Measurements from ENCODE around the gene RPL28.
A peak's percentile ranks its signal among the peaks of the same experiment; 100 is the strongest.
"Not testable (repeated sequence)": the region's sequence is repeated elsewhere in the genome, so short reads cannot be mapped to it uniquely, and the experiment has no call there.

RPL28 gene

DNA sequence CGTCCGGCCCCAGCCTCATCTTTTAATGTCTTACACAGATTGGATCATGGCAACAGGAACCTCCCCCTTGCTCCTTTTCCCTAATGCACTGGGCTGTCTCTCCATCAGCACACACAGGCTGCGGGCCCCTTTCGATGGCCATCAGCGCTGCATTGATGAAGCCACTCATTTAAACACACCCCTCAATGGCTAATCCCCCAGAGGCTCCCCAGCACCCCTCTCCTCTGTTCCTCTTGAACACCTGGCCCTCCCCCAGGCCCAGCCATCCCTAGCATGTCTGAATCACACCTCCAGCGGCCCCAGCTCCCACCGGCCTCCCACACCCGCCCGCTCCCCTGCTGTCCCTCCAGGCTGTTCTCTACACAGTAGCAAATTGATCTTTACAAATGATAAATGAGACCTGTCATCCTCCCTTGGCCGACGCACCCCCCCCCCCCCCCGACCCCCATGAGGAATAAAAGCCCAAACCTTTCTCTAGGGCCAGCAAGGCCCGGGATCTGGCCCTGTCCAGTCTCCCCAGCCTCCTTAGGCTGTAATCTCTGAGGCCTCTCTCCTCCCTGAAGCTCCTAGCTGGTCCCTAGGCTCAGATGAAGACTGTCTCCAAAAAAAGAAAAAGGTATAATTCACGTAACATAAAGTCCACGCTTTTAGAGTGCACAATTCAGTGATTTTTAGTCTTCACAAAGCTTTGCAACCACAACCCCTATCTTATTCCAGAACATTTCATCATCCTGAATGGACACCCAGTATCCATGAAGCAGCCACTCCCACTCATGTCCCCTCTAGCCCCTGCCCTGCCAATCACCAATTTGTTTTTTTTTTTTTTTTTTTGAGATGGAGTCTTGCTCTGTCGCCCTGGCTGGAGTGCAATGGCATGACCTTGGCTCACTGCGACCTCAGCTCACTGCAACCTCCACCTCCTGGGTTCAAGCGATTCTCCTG, 7.4 kb downstream of the RPL28 start:
- no peak for DNase-seq (ENCODE audit: low spot score)

DNA sequence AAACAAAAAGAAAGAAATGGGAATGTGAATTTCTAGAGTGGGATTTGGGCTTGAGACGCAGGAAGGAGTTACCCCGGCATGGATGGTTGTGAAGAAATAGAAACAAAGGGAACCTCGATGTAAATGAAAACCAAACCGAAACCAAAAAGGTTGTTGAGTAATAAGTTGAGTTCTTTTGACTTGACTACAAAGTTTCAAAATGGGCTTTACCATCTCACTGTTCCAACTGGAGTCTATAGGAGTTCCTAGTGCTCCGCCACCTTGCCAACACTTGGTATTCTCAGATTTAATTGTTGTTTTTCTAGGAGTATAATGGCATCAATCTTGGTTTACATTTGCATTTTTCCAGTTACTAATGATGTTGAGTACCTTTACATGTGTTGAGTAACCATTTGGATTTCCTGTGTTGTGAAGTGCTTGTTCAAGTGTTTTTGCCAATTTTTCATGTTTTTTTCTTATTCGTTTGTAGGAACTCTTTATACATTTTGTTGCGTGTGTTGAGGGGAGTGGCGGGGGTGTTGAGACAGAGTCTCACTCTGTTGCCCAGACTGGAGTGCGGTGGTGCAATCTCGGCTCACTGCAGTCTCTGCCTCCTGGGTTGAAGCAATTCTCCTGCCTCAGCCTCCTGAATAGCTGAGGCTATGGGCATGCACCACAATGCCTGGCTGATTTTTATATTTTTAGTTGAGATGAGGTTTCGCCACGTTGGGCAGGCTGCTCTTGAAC, 12.6 kb downstream of the RPL28 start:
- no peak for DNase-seq (ENCODE audit: low spot score)

DNA sequence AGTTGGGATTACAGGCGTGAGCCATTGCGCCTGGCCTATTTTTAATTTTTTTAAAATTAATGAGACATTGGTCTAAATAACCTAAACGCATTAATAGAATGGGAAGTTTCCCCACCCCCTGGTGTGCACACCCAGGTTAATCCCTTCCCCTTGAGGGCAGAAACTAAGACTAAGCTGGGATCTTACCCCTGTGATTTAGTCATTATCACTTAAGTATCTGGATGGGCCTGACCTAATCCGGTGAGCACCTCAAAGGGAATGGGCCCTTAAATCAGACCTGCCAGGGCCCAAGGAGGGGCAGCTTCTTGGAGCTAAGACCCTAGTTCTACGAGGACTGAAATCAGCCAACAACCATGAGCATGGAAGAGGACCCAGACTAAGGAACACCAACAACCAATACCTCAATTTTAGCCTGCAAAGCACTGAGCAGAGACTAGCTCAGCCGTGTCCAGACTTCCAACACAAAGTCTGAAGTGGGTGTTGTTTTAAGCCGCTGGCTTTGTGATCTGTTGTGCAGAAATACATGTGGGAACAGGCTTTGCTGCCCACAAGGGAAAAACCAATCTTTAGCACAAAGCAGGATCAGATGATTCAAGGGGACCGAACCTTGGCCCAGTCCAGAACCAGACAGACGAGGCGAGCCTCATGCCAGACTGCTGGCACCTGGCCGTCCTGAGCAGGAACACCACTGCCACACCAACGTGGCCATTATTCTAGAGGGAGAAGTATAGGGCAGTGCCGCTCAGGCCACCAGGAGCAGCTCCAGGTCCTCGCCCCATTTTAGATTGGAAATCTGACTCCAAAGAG, 14.8 kb downstream of the RPL28 start:
- no peak for DNase-seq (ENCODE audit: low spot score)

DNA sequence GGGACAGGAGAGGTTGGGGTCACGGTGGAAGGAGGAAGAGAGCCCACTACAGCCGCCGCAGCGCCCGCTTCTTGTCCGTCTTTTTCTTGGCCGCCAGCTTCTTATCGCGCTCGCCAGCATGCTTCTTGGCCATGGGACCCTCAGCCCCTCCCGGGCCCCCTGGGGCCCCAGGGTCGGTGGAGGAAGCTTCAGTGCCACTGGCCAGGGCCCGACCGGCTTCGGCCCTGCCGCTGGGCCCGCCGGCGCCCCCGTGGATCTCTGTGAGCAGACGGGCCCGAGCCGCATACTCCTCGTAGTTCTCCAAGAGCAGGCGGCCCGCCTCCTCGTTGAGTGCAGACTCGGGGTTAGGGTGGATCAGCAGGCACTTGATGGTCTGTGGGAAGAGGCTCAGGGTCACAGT, 15.7 kb downstream of the RPL28 start:
- DNase-seq (ENCODE audit: low spot score): not testable (repeated sequence)

- DNase-seq (ENCODE audit: low spot score): no peak
Measured at GRCh38 chr19:55402509-55402908, 16.8 kb downstream of the RPL28 start.

DNA sequence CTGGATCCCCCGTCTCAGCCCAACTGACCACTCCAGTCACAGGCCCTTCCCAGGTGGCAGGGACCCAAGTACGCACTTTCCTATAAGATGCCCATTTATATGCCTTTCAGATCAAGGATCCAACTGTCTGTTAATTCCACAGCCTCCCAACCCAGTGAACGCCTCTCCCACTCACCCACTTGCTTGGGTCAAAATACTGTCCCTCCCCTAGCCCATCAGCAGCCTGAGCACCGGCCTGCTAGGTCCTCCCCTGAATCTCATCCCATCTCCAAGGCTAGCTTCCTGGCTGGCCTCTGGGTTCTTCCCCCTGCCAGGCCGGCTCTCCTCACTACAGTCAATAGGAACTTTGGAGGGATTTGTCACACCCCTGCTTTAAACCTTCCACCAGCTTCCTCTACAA, 19.9 kb downstream of the RPL28 start:
- no peak for DNase-seq (ENCODE audit: low spot score)

DNA sequence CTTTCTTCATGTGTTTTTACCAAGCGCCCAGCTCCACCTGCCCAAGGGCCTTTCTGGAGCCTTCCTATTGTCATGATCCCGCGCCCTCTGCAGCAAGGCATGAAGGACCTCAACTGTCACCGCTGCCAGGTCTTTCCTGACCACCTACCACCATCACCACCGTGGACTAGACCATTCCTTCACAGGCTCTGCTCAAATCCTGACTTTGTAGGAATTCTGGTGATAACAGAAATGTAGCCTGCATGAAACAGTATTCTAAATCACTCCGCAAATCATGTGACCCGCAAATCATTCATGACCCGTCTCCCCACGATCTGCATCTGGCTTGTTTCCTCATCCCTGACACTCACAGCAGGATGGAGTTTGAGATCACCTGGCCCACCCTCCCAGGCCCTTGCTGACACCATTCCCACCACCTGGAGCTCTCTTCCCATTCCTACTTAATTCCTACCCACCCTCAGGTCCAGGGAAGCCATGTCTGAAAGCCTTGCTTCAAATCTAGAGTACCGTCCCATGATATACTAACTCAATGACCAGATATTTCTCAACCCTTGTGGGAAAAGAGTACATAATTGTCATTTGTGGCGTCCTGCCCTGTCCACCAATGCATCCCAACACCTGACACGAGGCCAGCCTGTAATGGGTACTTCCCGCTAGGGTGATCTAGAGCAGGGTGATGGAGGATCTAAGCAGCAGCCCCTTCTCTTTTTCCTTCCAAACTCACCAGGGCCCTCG, 20.5 kb downstream of the RPL28 start:
- DNase-seq (ENCODE audit: low spot score): no peak

DNA sequence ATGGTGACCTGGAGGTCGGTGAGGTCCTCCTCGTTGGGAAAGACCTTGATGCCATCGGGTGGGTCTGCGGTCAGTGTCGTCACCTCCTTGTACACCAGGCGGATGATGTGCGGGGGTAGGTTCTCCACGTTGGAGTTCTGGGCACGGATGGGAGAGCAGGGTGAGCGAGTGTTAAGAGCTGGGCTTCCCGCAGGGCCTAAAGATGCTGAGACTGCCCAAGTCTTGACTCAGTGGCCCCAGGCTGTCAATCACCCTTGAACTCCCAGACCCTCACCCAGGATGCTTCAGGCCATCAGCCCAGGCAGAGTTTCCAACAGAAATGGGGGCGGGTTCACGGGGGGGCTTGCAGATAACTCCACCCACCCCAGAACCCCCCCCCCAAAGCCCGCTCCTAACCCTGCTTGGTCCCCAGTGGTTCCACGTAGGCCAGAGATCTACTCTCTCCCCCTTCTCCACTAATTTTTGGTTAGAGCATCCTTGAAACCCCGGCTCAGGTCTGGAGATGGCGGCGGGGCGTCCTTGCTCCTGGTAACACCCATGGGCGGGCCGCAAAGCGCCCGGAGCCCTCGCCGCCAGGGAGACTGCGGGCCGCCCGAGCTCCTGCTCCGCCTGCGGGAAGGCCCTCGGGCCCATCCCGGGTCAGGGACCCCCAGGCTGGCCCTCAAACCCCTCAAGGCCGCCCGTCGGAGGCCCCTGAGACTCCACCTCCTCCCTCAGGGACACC, 21.3 kb downstream of the RPL28 start:
- DNase-seq (ENCODE audit: low spot score): peak; percentile 59

DNA sequence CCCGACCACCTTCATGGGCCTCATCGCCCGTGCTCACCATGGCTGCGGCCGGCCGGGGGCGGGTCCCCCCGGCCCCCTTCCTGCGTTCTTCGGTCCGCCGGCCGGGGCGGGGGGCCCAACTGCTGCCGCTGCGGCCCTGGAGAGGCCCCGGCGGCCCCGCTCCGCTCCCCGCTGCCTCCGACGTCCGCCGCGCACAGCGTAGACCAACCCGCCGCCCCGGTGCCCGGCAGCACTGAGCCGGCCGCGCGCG, 21.7 kb downstream of the RPL28 start, which contains the start of gene UBE2S:
UBE2S (minus strand) TSS at position 239 of the 250 bp plus-strand sequence; CDS start at position 40, 199 bp downstream.
- DNase-seq (ENCODE audit: low spot score): not testable (repeated sequence)

DNA sequence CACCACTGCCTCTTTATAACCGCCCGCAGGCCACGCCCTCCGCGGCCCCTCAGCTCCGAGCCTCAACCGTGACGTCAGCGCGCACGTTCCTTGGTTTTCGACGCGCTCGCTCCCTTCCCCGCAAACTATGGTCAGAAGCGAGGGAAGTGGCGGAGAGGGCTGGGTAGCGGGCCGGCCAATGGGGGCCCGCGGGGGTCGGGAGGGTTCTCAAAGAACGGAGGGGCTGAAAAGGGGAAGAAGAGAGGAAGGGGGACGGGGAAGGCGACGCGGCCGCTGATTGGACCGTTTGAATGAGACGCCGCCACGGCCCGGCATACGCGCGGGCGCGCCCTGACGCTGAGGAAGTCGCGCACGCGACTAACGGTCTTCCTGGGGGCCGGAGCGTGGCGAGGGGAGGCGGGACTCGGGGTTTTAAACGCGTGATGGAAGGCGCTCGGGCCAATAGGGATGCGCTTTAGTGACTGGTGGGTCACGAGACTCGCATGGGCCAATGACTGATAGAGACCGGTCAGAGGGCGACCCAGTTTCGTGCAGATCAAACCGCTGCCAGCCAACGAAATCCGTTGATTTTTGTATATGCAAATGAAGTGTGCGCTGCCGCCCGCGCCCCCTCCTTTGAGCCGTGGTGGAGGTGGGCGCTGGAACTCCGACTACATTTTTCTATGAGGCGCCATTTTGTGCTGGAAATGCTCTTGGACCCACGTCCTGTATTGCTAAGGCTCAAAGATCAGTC, 22.2 kb downstream of the RPL28 start:
- DNase-seq (ENCODE audit: low spot score): peak; percentile 96

DNA sequence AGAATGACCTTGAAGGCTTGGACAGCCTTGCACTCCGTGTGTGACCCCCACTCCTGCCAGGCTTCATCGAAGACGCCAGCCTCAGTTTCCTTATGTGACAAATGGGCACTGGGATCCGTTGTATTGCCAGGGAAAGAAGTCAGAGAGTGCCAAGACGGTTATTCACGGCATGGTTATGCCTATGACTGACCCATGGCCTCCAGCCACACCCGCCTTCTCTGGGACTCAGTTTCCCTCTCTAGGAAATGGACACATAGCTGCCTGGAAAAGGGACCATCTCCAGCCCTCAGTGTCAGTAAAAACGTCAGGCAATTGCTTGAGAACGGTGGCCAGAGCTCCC, 22.8 kb downstream of the RPL28 start:
- DNase-seq (ENCODE audit: low spot score): no peak

DNA sequence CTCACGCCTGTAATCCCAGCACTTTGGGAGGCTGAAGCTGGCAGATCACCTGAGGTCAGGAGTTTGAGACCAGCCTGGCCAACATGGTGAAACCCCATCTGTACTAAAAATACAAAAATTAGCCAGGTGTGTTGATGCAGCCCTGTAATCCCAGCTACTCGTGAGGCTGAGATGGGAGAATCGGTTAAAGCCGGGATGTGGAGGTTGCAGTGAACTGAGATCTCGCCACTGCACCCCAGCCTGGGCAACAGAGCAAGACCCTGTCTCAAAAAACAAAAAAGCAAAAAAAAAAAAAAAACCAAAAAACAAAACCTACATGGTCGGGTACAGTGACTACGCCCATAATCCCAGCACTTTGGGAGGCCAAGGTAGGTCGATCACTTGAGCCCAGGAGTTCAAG, 23.4 kb downstream of the RPL28 start:
- not testable (repeated sequence) for DNase-seq (ENCODE audit: low spot score)

DNA sequence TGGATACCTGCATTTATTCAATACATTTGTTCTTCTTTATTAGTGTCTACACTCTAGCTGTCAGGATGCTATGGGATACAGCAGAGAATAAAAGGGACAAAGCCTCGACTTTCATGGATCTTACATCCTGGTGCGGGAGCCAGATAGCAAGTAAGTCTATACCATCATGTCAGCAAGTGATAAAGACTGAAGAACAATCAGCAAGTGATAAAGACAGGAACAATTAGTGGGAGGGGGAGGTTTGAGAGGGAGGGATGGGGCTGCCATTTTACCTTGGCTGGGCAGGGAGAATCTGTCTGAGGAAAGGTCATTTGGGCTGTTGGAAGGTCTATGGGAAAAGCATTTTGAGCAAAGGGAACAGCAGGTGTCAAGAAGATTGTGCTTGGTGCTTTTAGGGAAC, 24.4 kb downstream of the RPL28 start:
- DNase-seq (ENCODE audit: low spot score): no peak

- DNase-seq (ENCODE audit: low spot score): peak; percentile 71
Measured at GRCh38 chr19:55418185-55418584, 32.5 kb downstream of the RPL28 start.

DNA sequence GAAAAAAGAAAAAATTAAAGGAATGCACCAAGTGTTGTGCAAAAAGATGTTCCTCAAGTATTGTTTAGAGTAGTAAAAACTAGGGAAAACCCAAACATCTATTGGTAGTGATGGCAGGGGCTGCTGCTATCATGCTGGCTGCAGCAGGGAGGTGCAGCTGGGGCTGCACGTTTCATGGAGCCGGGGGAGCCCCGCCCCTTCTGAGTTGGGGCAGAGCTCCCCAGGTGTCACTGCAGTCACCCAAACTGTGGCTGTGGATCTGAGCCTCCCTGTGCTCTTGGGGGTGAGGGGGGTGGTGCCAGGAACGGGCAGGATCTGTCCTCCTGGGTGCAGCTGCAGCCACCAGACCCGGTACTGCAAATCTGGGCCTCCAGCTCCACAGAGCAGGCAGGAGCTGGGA, 33.4 kb downstream of the RPL28 start:
- no peak for DNase-seq (ENCODE audit: low spot score)

GRCh38 chr19:55419624-55420236, 34.0 kb downstream of the RPL28 start:
- no peak for DNase-seq (ENCODE audit: low spot score)

DNA sequence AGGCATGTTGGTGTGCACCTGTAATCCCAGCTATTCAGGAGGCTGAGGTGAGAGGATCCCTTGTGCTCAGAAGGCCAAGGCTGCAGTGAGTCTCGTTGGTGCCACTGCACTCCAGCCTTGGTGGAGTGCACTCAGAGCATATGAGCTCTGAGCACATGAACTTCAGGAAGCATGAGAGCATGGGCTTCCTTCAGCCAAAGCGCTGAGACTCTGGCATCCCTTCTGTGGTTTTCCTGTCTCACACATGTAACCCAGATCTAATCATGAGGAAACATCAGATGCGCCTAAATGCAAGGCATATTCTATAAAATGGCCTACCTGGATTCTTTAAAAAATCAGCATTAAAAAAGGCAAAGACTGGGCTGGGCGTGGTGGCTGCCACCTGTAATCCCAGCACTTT, 35.5 kb downstream of the RPL28 start:
- DNase-seq (ENCODE audit: low spot score): not testable (repeated sequence)

DNA sequence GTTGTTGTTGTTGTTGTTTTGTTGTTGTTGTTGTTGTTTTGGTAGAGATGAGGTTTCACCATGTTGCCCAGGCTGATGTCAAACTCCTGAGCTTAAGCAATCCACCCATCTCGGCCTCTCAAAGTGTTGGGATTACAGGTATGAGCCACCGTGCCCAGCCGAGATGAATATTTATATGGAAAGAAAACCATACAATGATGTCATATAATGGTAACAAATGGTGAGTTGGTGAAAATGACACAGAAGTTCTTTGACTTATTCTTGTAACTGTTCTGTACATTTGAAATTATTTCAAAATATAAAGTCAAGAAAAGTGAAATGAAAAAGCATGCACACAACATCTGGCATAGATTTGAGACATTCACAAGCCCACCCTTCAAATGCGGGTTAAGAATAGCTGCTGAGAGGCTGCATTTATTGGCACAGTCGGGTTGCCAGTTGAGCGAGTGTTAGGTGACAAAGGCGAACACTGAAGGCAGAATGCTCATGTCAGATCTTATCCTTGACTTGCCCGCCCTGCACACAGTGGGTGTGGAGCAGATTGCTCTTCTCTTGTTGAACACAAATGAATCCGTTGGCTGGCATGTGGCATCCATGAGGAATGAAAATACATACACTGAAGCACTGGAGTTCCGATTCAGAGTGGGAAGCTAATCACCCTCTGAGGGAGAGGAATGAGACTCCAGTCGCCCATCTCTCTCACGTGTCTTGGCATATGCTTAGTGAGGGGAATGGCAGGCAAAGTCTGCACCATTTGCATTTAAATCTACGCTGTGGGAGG, 37.7 kb downstream of the RPL28 start:
- no peak for DNase-seq (ENCODE audit: low spot score)

DNA sequence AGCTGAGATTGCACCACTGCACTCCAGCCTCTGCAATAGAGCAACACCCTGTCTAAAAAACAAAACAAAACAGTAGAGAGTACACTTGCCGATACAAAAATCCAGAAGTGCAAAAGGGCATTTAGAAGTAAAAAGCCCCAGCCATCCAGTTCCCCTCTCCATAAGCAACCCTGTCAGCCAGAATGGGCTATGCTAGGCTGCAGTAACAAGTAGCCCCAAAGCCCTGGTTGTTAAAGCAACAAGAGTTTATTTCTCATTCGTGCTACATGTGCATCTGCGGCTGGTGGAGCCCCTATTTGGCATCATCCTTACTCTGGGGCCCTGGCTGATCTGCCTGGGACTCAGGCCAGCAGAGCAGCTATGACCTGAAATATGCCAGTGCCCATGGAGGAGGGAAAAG, 38.8 kb downstream of the RPL28 start:
- no peak for DNase-seq (ENCODE audit: low spot score)
